HG03457 (cell line): ENCODE results near the gene MAPKBP1.

ENCODE experiments used
- ATAC-seq: cut with Tn5 transposase; IDR thresholded peaks from one replicate; pipeline ENCODE4 v1.9.1; 2021; ENCODE audit warnings: moderate number of reproducible peaks; ENCODE audit not compliant: unreplicated experiment

The MAPKBP1 gene

DNA sequence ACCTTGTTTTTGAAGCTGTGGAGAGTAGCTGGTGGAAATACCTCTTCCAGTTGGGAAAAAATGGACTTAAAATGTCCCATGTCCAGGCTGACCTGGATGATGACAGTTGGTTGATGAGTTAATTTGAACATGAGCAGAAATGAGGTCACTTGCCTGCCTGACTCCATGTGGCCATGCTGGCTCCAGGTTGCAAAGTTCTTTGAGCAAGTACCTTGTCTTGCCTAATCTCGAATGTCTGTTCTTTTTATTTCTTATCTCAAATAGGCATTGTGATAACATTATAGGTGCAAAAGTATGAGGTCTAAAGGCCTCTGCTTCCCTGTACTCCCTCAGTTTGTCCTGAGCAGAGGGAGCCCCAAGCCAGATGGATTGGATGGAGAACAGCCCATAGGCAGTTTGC lies 9.0 kb downstream of the MAPKBP1 start:
- no peak for ATAC-seq

DNA sequence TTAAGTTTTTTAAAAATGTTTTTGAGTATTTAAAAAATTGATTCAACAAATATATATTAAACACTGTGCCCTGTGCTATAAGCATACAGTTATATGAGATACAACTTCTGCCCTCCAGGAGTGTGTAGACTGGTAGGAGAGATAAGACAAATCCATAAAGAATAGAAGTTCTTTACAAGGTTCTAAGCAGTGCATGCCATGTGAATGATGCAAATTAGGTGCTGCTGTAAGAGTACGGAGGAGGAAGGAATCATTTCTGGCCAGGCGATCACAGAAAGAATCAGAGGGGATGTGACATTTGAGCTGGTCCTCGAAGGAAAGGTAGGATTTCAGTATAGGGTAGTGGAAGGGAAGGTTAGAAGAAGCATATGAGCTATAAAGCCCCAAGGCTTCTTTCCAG lies 14.0 kb downstream of the MAPKBP1 start:
- ATAC-seq: no peak

DNA sequence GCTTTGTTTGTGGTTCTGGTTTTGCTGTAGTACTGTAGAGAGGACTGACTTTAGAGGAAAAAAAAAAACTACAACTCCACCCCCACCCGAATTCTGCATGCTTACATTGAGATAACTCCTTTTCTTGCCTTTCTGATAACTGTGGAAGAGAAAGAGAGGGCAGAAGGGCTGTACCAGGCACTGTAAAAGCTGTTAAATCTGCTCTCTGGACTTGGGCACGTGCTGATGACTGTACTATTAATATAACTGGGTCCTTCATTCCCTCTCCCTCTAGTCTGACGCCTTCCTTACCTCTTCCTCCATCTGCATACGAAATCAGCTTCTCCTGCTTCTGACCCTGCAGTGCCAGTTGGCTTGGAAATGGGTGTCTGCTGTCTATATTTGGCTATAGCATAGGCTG lies 15.0 kb downstream of the MAPKBP1 start:
- ATAC-seq: no peak

DNA sequence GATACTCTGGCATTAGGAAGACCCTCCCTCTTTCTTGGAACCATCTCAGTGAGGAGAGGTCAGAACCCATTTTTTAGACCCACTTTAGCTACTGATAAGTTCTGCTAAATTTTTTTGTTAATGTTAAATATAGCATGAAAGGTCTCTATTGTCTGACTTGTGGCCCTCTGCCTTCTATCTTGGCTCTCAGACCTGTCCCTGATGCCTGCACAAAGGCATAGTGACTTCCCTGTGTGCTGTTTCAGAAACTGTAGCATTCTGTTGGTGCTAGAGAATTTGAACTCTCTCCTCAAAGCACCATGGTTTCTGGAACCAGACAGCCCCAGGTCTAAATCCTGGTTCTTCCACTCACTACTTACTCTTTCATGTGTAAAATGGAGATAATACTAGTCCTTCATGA lies 15.4 kb downstream of the MAPKBP1 start:
- no peak for ATAC-seq

DNA sequence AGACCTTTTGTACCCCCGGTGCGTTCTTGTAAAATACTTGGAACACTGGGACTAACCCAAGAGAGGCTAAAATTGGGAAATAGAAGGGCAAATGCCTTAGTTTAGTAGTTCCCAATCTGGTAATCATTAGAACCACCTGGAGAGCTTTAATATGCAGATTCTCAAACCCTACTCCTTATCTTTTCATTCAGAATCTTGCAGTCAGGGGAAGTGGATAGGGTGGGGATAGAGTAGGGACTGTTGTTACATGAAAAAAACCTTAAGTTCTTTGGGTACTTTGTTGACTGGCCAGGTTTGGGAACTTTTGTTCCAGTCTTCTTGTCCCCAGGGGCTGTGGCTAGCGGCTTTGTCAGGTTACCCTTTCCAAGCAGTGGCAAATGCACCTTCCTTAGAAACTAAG lies 15.9 kb downstream of the MAPKBP1 start:
- ATAC-seq: no peak

DNA sequence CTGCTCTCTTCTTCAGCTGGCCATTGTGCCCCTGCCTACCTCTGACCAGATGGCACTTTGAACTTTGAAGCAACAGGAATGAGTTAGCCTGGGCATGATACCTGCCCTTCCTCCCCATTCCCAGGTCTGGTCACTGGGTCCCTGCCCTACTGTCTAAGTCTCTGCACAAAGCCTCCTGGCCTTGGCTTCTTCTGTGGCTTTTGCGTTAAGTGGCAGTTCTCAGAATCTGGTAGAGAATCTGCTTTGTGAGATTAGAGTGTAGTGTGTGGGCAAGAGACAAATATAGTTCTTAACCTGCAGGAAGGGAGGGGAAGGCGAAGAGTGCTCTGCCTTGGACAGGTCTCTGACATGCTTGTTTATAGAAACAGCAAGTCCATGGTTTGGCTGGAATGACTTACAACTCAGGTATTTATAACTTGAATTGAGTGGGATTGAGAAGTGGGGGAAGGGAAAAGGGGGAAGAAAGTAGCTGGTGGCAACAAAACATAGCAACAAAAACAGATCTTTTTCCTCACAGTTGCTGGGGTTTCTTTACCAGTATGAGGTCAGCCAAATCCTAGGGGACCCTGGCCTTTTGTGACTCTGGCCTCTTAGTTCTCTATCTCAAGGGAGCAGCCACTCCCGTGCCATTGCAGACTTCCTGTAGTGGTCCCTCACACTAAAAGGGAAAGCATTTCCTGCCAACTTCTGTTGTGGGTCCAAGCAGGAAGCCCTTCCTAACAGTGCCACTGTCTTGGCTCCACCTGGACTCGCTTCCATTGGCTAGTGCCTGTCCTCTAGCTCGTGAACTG lies 16.7 kb downstream of the MAPKBP1 start:
- ATAC-seq: no peak

DNA sequence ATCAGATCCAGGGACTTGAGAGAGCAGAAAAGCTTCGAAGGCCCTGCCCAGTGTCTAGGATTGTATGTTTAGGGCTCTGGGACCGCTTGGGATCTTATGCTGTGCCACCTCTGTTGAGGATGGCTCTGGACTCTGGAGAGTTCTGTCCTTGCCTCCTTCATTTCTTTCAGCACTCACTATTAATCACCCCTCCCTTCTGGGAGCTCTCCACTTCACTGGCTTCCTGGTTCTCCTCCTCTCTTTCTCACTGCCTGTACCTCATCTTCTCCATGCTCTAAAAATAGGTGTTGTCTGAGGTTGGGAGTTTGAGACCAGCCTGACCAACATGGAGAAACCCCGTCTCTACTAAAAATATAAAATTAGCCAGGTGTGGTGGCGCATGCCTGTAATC lies 17.3 kb downstream of the MAPKBP1 start:
- ATAC-seq: no peak

DNA sequence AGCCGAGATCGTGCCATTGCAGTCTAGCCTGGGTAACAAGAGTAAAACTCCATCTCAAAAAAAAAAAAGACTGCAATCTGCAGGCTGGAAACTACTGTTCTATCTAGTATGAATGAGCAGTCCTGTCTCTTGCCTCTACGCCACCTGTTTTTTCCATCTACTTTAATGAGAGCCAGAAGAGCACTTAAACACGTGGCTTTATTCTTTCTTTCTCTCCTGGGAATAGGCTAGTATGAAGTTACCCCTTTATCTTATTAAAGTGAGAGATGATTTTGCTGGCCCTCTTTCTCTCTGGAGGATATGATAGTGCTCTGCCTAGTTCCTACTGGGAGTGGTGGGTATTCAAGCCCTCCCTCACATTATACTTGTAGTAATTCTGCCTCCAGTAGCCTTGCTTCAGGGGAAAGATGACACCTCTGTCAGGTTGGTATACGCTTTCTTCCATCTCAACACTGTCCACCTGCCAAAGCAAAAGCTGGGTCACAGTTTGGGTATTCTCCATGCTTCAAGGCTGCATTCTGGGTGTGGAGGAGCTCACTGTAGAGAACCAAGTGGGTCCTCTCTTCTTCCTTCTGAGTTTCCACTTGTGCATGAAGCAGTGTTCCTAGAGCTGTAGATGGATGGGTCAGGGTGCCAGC lies 17.8 kb downstream of the MAPKBP1 start:
- ATAC-seq: no peak

DNA sequence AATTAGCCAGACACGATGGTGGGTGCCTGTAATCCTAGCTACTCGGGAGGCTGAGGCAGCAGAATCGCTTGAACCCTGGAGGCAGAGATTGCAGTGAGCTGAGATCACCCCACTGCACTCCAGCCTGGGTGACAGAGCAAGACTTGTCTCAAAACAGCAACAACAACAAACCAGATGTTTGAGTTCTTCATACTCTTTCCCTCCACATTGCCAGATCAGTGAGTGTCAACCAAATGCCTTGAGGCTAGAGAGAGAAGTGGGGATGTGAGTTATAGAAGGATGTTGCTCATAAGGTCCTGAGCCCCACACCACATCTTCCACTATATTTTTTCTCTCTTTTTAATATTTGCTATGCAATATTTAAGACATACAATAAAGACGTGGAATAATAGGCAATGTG lies 19.8 kb downstream of the MAPKBP1 start:
- no peak for ATAC-seq

DNA sequence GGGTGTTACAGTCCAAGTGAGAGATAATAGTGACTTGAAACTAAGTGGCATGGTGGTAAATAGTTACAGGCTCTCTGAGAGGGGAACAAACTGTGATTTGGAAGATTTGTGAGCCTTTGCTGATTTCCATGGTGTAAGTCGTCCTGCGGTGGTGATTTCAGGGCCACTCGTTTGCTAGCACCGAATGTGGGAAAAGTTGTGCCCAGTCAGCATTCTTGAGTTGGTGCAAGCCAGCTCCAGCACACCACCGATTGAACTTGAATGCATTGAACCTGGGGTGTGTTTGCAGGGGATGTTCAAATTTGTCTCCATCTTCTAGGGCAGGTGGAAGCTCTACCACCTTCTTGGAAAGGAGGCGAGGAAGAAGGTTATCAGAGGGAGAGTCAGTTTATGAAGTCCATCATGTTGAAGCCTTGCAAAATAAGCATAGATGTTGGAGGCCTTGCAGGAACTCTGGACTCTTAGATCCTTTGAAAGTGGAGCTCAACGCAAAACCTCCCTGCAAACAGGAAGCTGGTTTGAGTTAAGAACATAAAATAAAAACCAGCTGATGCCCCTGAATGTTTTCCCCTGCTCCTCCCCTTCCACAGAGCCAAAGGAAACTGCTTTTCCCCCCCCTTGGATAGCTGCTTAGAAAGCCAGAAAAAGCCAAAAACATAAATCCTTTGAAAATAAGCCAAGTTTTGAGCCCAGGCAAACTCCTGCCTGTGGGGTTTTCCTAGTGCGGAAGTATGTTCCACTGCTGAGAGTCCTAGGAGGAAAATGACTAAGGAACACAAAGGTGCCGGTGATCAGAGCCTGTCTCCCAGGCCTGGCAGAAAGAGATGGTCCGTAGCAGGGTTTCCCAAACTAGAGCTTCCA lies 21.9 kb downstream of the MAPKBP1 start:
- ATAC-seq: no peak

DNA sequence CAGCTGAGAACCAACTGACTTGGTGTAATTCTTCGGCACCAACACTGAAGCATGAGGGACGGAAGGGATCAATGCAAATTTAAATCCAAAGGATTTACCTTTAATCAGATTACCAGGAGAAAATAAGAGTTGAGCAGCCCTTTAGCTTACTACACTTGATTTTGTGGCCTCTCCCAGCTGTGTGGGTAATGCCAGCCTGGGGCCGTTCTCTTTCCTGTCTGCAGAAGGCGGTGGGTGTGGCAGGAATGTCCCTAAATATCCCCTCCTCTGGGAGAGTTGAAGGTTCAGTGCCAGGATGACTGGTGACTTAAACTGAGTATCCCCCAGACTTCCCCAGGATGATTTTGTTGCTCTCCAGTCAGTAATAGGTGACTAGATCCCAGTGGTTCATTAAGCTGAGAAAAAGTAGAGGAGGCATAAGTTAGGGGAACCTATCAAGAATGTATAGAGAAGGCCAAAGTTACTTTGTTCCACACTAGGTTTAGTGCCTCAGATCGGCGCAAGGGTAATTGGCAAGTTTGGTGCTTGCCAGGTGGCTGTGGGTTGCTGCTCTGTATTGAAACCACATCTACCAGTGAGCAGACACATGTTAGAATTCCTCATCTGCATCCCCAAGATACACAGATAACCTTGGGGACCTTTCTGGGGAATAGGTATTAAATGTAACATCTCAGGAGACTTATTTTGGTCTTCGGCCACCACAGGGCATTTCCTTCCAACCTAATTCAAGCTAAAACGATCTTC lies 23.1 kb downstream of the MAPKBP1 start:
- no peak for ATAC-seq

DNA sequence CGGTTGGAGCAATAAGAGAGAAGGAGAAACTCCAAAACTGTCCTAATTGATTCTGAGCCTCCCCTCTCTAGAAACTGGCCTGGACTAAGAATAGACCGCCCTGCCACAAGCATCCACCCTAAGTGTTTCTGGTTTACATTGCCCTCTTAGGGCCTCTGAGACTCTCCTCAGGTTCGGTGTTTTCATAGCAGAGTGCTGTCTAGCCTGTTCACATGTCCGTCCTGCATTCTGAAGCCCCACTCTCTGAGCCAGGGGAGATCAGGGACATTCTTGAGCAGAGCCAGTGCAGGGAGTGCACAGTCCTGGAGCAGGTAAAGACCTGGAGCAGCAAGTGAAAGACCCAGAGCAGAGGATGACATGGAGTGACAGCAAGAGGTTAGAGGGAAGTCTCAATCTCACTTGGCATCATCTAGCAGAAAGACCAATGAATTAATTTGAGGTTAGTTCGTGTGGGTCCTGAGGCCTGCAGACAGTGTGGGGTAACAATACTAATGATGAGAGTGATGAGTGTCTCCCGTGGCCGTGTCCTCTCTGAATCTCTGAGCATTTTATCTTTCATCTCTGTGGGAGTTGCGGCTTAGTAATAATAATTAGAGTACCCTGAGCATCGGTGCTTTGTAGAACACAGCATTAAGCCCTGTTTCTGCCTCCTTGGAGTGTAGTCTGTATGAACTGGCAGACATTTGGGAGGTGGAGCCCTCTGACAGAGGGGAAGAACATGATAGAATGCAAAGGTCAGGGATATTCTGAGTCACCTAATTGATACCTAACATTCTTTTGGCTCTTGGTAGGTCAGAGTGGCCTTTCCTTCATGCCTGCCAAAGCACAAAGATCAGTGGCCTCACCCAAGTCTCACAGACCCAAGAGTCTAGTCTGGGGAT lies 24.6 kb downstream of the MAPKBP1 start:
- ATAC-seq: no peak

DNA sequence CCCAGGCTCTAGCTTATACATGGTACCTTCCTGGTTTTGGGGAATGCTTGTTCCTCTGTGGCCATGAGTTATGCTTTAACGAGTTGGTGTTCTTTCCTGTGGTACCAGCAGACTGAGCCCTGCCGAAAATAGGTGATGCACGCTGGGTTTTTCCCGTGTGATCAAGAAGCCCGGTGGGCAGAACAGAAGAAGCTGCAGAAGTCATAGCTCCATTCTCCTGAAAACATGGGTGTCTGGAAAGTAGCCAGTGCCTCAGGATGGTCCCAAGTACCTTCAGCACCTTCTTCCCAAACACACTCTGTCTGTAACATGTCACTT lies 25.2 kb downstream of the MAPKBP1 start:
- no peak for ATAC-seq

DNA sequence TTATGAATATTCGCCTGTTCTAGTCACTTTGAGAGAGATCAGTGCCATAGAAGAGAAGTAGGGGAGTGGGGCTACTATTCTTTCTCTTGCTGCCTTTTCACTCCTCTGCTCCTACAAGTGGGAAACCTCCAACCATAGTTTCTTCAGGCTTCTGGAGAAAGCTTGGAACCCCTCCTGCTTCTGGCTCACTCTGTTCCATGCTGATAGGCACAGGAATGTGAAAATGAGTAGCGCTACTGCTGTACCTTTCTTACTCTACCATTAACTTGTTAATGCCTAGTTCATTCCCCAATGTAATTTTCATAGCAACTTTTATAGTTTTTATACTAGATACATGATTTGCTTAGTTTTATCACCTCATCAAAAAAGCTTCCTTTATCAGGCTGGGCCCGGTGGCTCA lies 26.9 kb downstream of the MAPKBP1 start:
- no peak for ATAC-seq

DNA sequence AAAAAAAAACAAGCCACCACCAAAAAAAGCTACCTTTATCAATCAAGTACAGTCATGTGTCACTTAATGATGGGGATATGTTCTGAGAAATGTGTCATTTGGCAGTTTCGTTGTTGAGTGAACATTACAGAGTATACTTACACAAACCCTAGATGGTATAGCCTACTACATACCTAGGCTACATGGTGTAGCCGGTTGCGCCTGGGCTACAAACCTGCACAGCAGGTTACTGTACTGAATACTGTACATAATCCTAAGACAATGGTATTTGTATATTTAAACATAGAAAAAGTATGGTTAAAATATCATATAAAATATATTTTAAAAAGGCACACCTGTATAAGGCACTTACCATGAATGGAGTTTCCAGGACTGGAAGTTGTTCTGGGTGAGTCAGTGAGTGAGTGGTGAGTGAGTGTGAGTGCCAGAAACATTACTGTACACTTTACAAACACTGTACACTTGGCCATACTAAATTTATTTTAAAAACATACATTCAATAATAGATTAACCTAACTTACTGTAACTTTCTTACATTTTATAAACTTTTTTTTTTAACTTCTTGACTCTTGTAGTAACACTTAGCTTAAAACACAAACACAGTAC lies 27.7 kb downstream of the MAPKBP1 start:
- no peak for ATAC-seq

DNA sequence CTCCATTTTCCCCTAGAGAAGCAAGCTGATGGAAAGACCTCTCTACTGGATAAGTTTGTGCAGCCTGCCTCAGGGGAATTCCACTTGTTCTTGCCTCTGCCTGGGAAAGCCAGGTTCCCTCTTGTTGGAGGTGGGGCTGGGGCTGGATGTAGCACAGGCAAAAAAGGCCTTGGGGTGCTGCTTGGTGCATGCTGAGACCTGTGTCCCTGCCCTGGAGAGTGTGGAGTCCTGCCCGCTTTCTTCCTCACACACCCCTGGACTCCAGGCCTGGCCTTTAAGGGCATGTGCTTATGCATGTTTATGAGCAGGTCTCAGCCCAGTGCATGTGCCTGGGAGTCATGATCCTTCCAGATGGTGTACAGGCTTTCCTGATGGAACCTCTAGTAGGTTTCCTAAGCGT lies 30.1 kb downstream of the MAPKBP1 start:
- no peak for ATAC-seq

DNA sequence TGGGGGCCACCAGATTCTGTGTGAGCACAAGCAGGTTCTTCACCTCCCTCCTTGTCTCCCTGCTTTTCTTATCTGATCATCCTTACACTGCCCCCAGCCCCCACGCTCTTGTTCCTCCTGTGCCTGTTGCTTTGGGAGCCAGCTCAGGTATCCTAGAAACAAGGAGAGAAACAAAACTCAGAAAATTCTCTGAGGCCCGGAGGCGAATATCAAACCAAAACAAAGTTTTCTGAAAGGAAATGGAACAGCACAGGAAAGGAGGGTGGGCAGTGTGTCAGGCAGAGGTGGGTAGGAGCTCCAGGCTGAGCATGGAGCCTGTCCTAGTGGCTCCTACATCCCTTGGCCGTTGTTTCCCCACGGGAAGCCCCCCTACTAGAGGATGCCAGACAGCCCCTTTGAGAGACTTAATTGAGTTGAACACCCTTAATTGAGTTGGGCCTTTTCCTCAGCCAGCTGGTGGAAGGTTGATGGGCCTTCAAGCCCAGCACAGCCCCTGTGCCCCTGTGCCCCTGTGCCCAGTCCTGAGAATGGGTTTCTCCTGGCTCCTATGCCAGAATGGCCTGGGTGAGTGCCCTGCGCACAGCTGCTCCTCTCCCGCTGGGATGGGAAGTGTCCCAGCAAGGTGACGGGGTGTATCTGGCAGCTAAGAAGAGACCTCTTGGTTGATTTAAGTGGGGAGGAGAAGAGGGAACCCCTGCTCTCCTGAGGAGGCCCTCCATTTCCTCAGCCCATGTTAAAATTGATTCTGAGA lies 30.8 kb downstream of the MAPKBP1 start:
- no peak for ATAC-seq

DNA sequence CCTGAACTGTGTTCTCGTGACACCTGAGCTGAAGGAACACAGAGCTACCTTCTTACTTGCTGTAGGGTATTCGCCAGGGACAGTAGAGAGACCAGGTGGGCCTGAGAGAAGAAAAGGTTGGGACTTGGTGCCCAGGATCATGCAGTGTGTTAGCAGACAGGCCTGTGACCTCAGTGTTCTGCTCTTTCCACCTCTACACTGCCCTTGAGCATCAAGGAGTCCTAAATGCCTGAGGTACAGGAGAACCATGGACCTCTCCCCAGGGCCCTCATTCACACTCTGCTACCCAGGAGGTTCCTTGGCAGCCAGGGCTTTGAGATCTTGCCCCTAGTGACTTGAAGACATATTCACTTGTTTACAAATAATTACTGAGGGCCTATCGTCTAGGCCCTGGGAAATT lies 31.4 kb downstream of the MAPKBP1 start:
- ATAC-seq: no peak
